ENCODE data around the gene CACNA2D3.

The CACNA2D3 gene

GRCh38 chr3:54983266-54984099, 861.1 kb downstream of the CACNA2D3 start:
- DNase-seq, result peak in 1 of 3 experiments; percentile 14

DNA sequence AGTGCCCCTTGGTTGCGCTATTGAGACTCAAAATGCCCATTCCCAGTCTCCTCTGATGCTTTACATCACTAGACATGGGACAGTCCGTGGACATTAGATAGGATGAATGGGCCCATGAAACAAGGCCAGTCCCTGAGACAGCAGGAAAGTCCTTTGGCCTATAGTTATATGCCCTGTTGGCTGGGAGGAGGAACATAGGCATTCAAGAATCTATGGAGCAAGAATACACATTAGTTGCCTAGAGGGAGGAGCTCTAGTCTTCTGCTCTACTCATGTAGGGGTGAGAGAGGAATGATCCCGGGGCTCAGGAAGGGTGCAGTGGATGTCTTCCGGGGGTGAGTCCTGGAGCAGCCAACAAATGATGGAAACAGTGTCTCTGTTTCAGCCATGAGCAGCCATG, 863.5 kb downstream of the CACNA2D3 start:
- DNase-seq, result no peak

DNA sequence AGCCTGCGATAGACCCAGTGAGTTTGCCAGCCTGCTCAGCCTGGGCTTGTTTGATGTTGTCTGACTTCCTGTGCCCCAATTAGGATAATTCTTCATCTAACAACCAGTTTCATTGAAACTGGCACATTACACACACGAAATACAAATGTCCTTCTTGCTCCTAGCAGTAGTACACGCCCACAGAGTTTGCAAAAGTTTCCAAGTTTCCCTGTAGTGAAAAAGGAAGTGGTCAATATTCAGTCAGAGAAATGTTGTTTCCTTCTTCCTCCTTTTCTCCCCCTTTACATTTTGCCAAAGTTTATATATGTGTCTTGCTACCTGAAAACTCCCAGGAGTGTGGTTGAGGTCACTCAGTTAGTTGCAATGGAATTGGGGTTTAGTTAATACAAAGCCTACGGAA, 863.9 kb downstream of the CACNA2D3 start:
- DNase-seq, result no peak

DNA sequence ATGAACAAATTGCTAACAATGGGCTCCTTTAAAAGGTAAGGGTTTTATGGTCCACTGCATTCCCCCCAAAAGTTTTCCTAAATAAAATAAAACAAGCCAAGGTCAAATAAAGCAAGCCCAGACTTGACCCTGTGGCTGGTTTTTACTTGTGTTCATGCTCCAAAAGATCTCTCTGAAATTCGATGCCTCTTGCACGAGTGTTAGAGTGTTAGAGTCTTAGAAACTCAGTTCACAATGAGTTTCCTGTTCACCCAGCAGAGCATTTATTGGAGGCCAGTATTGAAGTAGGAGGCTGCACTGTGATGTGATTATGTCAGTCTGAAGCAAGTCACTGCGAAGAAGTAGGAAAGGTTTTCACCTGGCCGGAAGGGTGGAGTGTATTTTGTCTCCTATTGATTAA, 865.4 kb downstream of the CACNA2D3 start:
- DNase-seq, result peak in 1 of 3 experiments; percentile 37

DNA sequence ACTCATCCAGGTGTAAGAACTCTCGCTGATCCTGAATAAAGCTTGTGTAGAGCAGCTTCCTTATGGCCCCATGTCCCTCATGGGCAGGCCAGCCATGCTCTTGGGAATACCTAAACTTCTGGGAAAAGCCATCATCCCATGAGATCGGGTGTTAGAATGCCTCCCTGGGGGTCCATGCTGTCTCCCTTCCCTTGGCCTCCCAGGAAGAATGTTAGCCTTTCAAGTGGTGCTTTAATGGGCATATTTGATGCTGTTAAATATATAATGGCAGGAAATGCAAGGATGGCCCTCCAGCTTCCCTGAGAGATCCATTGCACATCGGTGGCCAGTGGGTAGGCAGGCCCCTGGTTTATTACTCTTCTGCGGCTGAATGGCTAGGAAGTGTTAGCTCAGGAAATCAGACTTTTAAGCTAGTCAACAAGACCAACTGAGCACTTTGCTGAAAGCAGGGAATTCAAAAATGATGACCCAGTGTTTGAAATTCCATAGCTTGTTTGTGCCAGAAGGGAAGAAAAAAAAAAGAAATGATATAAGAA, 866.0 kb downstream of the CACNA2D3 start:
- no peak for DNase-seq

DNA sequence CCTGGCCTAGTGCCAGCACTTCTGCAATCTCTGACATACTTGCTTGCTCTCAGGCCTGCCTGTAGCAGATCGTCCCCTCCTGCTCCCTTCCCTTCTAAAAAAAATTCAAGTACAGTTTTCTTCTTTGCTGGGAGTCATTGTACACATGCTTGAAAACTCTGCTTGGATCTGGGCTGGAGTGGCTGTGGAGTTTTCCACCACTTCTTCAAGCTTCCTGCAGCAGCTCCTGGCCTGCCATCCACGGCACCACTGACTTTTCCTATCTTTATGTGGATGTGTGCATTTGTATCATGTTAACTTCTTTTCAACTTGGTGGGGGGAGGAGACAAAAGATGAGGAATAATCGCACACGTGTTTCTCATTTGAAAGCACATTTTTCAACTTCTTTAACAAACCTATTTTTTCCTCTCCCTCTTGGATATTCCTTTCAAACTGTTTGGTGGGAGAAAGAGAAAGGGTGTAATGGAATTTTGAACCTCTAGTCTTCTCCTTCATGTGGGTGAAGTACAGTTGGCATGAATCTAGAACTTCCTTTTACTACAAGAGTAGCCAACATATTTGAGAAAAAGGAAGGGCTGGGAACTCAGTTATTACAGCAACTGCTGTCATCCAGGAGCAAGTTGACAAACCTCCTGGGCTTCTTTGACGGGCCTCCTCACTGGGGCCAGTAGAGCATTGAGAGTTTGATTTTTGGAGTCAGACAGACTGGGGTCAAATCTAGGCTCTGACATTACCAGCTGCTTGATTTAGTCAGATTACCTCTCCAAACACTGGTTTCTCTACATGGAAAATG, 866.7 kb downstream of the CACNA2D3 start:
- no peak for DNase-seq

DNA sequence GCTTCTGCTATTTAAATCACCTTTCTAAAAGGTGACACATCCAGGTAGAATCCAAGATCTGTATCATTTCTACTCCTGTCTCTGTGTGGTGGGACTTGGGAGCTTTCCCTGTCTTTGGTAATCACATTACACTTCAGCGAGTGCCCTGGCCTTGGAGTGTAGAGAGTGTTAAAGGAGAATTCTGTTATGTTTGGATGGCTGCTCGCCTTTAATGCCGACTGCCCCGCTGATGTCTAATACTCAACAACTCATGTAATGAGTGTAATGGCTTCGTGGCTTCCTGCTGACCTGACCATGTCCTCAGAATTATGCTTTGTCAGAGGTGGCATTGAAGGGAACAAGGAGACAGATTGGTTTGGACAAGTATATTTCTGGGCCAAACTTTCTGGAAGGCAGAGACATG, 871.8 kb downstream of the CACNA2D3 start:
- DNase-seq, result no peak

GRCh38 chr3:54999159-54999558, 876.8 kb downstream of the CACNA2D3 start:
- no peak for DNase-seq

DNA sequence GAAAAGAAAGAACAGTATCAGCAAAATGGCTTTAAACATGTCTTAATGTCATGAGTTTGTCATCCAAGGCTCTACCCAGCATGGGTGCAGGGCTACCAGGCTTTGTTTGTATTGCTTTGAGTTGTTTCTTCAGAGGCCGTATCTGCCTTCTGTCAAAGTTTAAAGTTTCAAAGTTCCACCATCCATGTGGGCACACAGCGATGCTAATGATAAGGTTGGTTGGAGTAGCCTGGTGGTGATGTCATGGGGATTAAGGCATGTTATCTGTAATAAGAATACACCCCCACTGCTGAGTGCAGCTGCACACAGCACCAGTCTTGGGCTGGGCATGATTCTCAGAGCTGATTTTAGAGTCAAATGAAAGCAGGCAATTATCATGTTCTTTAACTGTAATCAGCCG, 877.5 kb downstream of the CACNA2D3 start:
- peak in 1 of 3 experiments; percentile 30 for DNase-seq

DNA sequence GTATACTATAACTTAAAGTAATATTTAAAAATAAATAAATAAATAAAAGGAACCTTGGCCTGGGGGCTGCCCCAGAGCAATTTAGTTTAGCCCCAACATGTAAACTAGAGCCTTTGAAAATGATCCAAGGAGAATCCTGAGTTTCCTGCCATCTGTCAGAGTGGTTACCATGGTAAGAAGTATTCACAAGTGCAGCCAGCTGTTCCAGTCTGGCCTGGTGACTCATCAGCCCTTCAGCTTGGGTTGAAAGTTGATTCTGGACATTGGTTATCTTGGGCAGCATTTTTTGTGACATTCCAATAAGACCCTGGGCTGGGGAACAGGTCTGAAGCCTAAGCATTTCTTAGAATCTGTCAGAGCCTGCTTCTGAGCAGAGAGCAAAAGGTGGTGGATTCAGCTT, 878.2 kb downstream of the CACNA2D3 start:
- peak; percentile 5 to 52 (median 13) for DNase-seq

DNA sequence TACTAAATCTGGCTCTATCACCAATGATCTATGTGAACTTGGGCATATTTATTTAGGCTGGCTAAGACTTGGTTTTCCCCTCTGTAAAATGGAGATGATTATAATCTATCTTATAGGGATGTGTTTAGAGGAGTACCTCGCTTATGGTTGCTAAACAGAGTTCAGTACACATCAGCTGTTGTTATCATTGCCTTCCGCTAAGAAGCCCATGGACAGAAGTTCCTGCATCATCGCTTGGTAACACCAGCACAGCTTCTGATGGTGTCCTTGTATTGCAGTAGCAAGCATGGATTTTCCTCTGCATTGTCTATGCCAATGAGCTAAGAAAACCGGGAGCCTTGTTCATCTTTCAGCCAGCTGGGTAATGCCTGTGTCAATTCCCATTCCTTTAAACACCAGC, 878.6 kb downstream of the CACNA2D3 start:
- no peak for DNase-seq

GRCh38 chr3:55002416-55002930, 880.1 kb downstream of the CACNA2D3 start:
- DNase-seq, result no peak

GRCh38 chr3:55006244-55006676, 883.9 kb downstream of the CACNA2D3 start:
- DNase-seq, result no peak

DNA sequence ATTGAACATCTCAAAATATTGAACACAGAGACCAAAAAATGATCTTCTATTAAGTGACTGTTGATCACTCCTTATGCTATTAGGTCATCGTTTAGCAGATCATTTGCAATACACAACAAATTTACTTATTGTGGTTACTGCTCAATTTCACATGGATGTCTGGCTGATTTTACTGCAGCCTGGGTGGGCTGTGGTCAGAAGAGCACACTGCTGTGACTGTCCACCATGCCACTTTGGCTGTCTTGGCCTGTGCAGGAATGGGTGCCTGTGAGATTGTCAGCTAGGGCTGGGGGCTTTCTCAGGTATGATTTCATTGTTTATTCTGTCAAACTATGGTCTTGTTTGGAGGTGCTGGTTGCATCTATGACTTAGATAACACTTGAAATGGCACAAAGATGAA, 885.6 kb downstream of the CACNA2D3 start:
- no peak for DNase-seq

DNA sequence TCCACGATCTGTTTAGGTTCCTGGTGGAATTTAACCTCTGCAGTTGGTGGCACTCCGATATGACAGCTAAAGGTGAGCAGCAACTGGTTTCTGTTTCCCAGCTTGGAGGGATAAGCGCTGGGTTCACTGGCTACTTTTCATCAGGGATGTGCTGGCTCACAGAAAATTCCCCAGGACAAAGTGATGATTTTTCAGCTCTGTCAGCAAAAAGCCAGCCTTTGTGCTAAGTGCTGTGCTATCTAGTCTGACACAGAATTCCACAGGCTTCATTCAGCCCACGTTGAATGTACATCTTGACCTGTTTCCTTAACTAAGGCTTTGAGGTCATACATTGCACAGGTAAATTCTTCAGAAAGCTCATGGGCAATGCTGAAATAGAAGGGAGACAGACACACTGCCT, 887.0 kb downstream of the CACNA2D3 start:
- DNase-seq, result no peak

DNA sequence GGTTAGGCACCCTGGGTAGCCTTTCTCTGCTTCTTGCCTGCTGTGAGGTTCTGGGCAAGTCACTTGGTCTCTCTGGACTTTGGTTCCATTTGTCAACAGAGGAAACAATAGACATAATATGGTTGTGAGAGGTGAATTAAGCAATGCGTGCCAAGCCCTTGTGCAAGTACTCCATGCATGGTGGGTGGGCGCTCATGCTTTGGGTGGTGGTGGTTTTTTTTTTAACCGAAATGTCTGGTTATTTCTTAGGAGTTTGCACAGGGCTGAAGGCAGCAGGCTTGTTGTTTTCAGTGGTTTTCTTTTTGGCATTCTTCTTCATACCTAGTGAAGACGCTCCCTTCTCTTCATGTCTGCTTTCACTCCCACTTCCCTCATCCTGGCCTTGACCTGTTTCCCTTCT, 889.7 kb downstream of the CACNA2D3 start:
- DNase-seq, result no peak

- peak in 2 of 3 experiments; percentile 12 to 51 for DNase-seq
Observed at GRCh38 chr3:55013145-55013925, 891.0 kb downstream of the CACNA2D3 start.

GRCh38 chr3:55014081-55014480, 891.7 kb downstream of the CACNA2D3 start:
- DNase-seq, result peak in 1 of 3 experiments; percentile 17

DNA sequence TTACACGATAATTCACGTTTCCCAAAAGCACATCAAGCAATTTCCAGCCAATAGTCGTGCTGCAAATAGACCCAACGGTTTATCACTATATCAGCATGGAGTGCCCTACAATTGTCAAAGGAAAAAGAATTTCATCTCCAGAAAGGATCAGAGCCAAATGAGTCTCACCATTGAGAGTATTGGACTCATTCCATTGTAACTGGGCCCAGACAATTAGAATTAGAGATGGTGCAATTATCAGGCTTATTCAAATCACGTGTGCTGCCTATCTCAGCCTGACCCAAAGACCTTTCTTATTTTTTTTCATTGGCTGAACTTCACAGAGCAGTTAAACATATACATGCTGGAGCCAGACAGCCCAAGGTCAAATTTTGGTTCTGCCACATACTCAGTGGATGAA, 892.6 kb downstream of the CACNA2D3 start:
- no peak for DNase-seq

GRCh38 chr3:55017876-55018275, 895.5 kb downstream of the CACNA2D3 start:
- DNase-seq, result no peak

GRCh38 chr3:55030938-55031337, 908.6 kb downstream of the CACNA2D3 start:
- no peak for DNase-seq

- no peak for DNase-seq
Observed at GRCh38 chr3:55036883-55037577, 914.7 kb downstream of the CACNA2D3 start.
